Gastrocnemius medialis (tissue), 4 donors: ENCODE results near the gene ACBD6. TPM values are rescaled to one million over a fixed set of nuclear protein-coding genes. Genes with fewer than 3 reads are reported as not detected.

Source experiments
- ATAC-seq, 2 donors: fragments of 150-250 bp; one replicate each; pipeline ENCODE4 v1.9.1; 2016
- DNase-seq, 2 donors: peaks; one replicate each; pipeline ENCODE4 v3.0.0-alpha.2; 2019
- H3K27ac ChIP-seq, 4 donors: fragments of 200-600 bp; sonication (generic); 1 replicate in 1 of 4; 2 replicates in 3 of 4; pipeline ENCODE4 v1.5.1; 2016 to 2018; ENCODE audit warnings: mild to moderate bottlenecking in 2 of 4, moderate library complexity in 1 of 4
- H3K27me3 ChIP-seq, 3 donors: fragments of 200-600 bp; sonication (generic) in 2 of 3; 1 replicate in 1 of 3; 2 replicates in 2 of 3; pipeline versions ENCODE4 v1.5.1 to v1.6.0; 2016 to 2019; ENCODE audit warnings: mild to moderate bottlenecking in 1 of 3, moderate library complexity in 1 of 3
- H3K36me3 ChIP-seq, 2 donors: fragments of 200-600 bp; sonication (generic) in 1 of 2; one replicate each; pipeline ENCODE4 v1.5.1; 2017 to 2018
- H3K4me1 ChIP-seq, 2 donors: fragments of 200-600 bp; sonication (generic) in 1 of 2; one replicate each; pipeline ENCODE4 v1.5.1; 2016 to 2017; ENCODE audit warnings: mild to moderate bottlenecking in 2 of 2
- H3K4me3 ChIP-seq, 4 donors: fragments of 200-600 bp; sonication (generic) in 3 of 4; 1 replicate in 1 of 4; 2 replicates in 3 of 4; pipeline ENCODE4 v1.5.1; 2016 to 2019; ENCODE audit warnings: mild to moderate bottlenecking in 2 of 4
- H3K9me3 ChIP-seq, 3 donors: fragments of 200-600 bp; sonication (generic) in 2 of 3; 1 replicate in 1 of 3; 2 replicates in 2 of 3; pipeline ENCODE4 v1.5.1; 2016 to 2019
- CTCF ChIP-seq, 5 experiments: fragments of 450-650 bp in 3 of 5; fragments of 200-600 bp in 2 of 5; sonication (generic) in 2 of 5; IDR thresholded peaks in 4 of 5; conservative IDR thresholded peaks in 1 of 5; 1 replicate in 4 of 5; 2 replicates in 1 of 5; pipeline ENCODE4 v1.5.1; 2016 to 2019; ENCODE audit warnings: antibody characterized with exemption in 5 of 5, mild to moderate bottlenecking in 3 of 5, moderate library complexity in 3 of 5
- POLR2A ChIP-seq, 2 donors: fragments of 450-650 bp; IDR thresholded peaks; one replicate each; pipeline ENCODE4 v1.6.1; 2017; ENCODE audit warnings: antibody characterized with exemption in 2 of 2, mild to moderate bottlenecking in 2 of 2, moderate library complexity in 2 of 2
- in situ Hi-C, 4 donors: fragments of 200-750 bp; cut with MboI; loops; one replicate each; pipeline versions ENCODE4 v1.15.0 to v1.8.0; 2017; ENCODE audit warnings: low sequenced_read_pairs in 4 of 4
- intact Hi-C: fragments of 100-400 bp; cut with DNase I; formaldehyde crosslinking; loops from one replicate; pipeline ENCODE4 v1.15.1; 2023; ENCODE audit warnings: low total_unique reads
- total RNA-seq, 4 donors: library from RNA; depleted of rRNA; stranded (reverse); fragments of >200 nt; gene quantifications; one replicate each; pipeline versions ENCODE4 v1.1.0 to v1.2.3, GENCODE V29; 2016

Gene ACBD6
- total RNA-seq, 4 donors from 2014 or later: 15.0 to 27.4 (median 19.1) TPM

GRCh38 chr1:180256341-180257027, 245.9 kb downstream of the ACBD6 start:
- no peak for DNase-seq
- intact Hi-C loops: no loop called here
- Histone ChIP-seq H3K4me3 (no peak overlapping the region), H3K27me3 (peaks cover 41 to 48% (median 44%) of the 10 kb centered on the region in 3 donors), H3K36me3 (no peaks in the 10 kb centered on the region), H3K9me3 (no peaks in the 10 kb centered on the region), H3K4me1 (no peaks in the 10 kb centered on the region), H3K27ac (no peak overlapping the region)
- no peak for TF ChIP-seq CTCF (IDR thresholded peaks at IDR 0.05 in 4 of 5, conservative IDR thresholded peaks at IDR 0.05 in 1 of 5)
- no peak for TF ChIP-seq POLR2A (IDR thresholded peaks at IDR 0.05)
- no peak for ATAC-seq
- in situ Hi-C loops: loop anchor here in 1 of 4 donors (10.0 kb wide), 1 partner anchor 218 kb away; no protein-coding TSS in a partner anchor

- H3K27me3 ChIP-seq: peaks cover 39 to 46% (median 44%) of the 10 kb centered on the region in 3 donors
- H3K9me3 ChIP-seq: no peaks in the 10 kb centered on the region
- H3K27ac ChIP-seq: no peak overlapping the region
- H3K4me3 ChIP-seq: no peak overlapping the region
- ATAC-seq (no peak), DNase-seq (no peak)
- no peaks in the 10 kb centered on the region for H3K36me3 ChIP-seq
- H3K4me1 ChIP-seq: no peaks in the 10 kb centered on the region
- TF ChIP-seq POLR2A (IDR thresholded peaks at IDR 0.05) (no peak), CTCF (IDR thresholded peaks at IDR 0.05 in 4 of 5, conservative IDR thresholded peaks at IDR 0.05 in 1 of 5) (no peak)
- intact Hi-C loops (no loop called here), in situ Hi-C loops (loop anchor here in 1 of 4 donors (10.0 kb wide), 1 partner anchor 219 kb away; no protein-coding TSS in a partner anchor)
Measured at GRCh38 chr1:180255536-180256340, 246.6 kb downstream of the ACBD6 start.

- H3K9me3 ChIP-seq: no peaks in the 10 kb centered on the region
- H3K36me3 ChIP-seq: no peaks in the 10 kb centered on the region
- in situ Hi-C loops (loop anchor here in 3 of 4 donors (5.0 to 10.0 kb wide), 3 partner anchors 220 to 227 kb away; no protein-coding TSS in a partner anchor), intact Hi-C loops (no loop called here)
- DNase-seq (no peak), ATAC-seq (no peak)
- H3K4me1 ChIP-seq: no peaks in the 10 kb centered on the region
- no peak overlapping the region for H3K27ac ChIP-seq
- H3K27me3 ChIP-seq: peaks cover 30 to 43% (median 38%) of the 10 kb centered on the region in 3 donors
- TF ChIP-seq CTCF (IDR thresholded peaks at IDR 0.05 in 4 of 5, conservative IDR thresholded peaks at IDR 0.05 in 1 of 5) (no peak), POLR2A (IDR thresholded peaks at IDR 0.05) (no peak)
- H3K4me3 ChIP-seq: no peak overlapping the region
Measured at GRCh38 chr1:180254854-180255253, 247.5 kb downstream of the ACBD6 start.

- no peak for ATAC-seq
- no peak overlapping the region for H3K4me3 ChIP-seq
- no peaks in the 10 kb centered on the region for H3K9me3 ChIP-seq
- H3K27me3 ChIP-seq: peaks cover 26 to 39% (median 36%) of the 10 kb centered on the region in 3 donors
- TF ChIP-seq CTCF (IDR thresholded peaks at IDR 0.05 in 4 of 5, conservative IDR thresholded peaks at IDR 0.05 in 1 of 5): no peak
- no peak for TF ChIP-seq POLR2A (IDR thresholded peaks at IDR 0.05)
- in situ Hi-C loops: loop anchor here in 3 of 4 donors (5.0 to 10.0 kb wide), 3 partner anchors 220 to 228 kb away; no protein-coding TSS in a partner anchor
- H3K27ac ChIP-seq: no peak overlapping the region
- no peaks in the 10 kb centered on the region for H3K36me3 ChIP-seq
- DNase-seq: no peak
- intact Hi-C loops: no loop called here
- H3K4me1 ChIP-seq: no peaks in the 10 kb centered on the region
Measured at GRCh38 chr1:180254496-180254819, 247.9 kb downstream of the ACBD6 start.
